CD4-positive, alpha-beta memory T cell (primary cell): ENCODE measurements around the gene DIS3L2. TPM values are rescaled to one million over a fixed set of nuclear protein-coding genes. Genes with fewer than 3 reads are reported as not detected.

Experiments
- CTCF ChIA-PET: fragments of 350-600 bp; sonication (Branson Sonifier 250); formaldehyde crosslinking; loops from one replicate; lab custom pipeline; 2021; ENCODE audit warnings: inconsistent platforms; ENCODE audit not compliant: partially characterized antibody; lab: Charles Lee
- POLR2A ChIA-PET: fragments of 350-600 bp; sonication (Branson Sonifier 250); formaldehyde crosslinking; loops from one replicate; lab custom pipeline; 2021; ENCODE audit not compliant: partially characterized antibody; lab: Charles Lee
- DNase-seq, 5 donors: peaks; one replicate each; pipeline versions ENCODE4 v3.0.0 to v3.0.0-alpha.2; 2020 to 2022; ENCODE audit warnings: mixed read lengths in 1 of 5
- H3K27ac ChIP-seq: one replicate; pipeline ENCODE4 v1.7.0; 2013; ENCODE audit warnings: low read depth, low read length
- H3K27me3 ChIP-seq: 2 replicates; pipeline ENCODE4 v1.7.0; 2013; ENCODE audit warnings: mild to moderate bottlenecking, low read length, moderate library complexity; ENCODE audit not compliant: insufficient read depth
- H3K36me3 ChIP-seq: 2 replicates; pipeline ENCODE4 v1.7.0; 2013; ENCODE audit warnings: mild to moderate bottlenecking, low read length, moderate library complexity; ENCODE audit not compliant: insufficient read depth
- H3K4me1 ChIP-seq: 2 replicates; pipeline ENCODE4 v1.7.0; 2013; ENCODE audit warnings: mild to moderate bottlenecking, low read length, moderate library complexity; ENCODE audit not compliant: insufficient read depth
- H3K4me3 ChIP-seq, 2 donors: one replicate each; pipeline ENCODE4 v1.7.0; 2013; ENCODE audit warnings: low read length in 2 of 2, mild to moderate bottlenecking in 1 of 2
- H3K9me3 ChIP-seq, 2 donors: one replicate each; pipeline ENCODE4 v1.7.0; 2013; ENCODE audit warnings: low read length in 2 of 2, control low read depth in 1 of 2; ENCODE audit not compliant: control insufficient read depth in 1 of 2
- H3K27ac Mint-ChIP-seq, 7 donors: one replicate each; pipeline ENCODE4 v1.8.0; 2020 to 2021; ENCODE audit warnings: mixed read lengths in 7 of 7, mild to moderate bottlenecking in 6 of 7, inconsistent platforms in 3 of 7, moderate library complexity in 3 of 7
- H3K27me3 Mint-ChIP-seq, 2 donors: one replicate each; pipeline ENCODE4 v1.8.0; 2020 to 2021; ENCODE audit warnings: mixed read lengths in 2 of 2
- H3K36me3 Mint-ChIP-seq, 2 donors: one replicate each; pipeline ENCODE4 v1.8.0; 2020 to 2021; ENCODE audit warnings: mixed read lengths in 2 of 2, inconsistent platforms in 1 of 2, mild to moderate bottlenecking in 1 of 2
- H3K4me1 Mint-ChIP-seq, 4 donors: one replicate each; pipeline ENCODE4 v1.8.0; 2020 to 2021; ENCODE audit warnings: mixed read lengths in 4 of 4, mild to moderate bottlenecking in 1 of 4
- H3K4me3 Mint-ChIP-seq, 8 donors: one replicate each; pipeline ENCODE4 v1.8.0; 2020 to 2021; ENCODE audit warnings: mixed read lengths in 8 of 8, mild to moderate bottlenecking in 7 of 8, moderate library complexity in 6 of 8, inconsistent platforms in 3 of 8
- H3K9me3 Mint-ChIP-seq, 8 donors: one replicate each; pipeline ENCODE4 v1.8.0; 2020 to 2021; ENCODE audit warnings: mixed read lengths in 8 of 8, mild to moderate bottlenecking in 5 of 8, inconsistent platforms in 3 of 8, moderate library complexity in 1 of 8
- intact Hi-C: fragments of 100-400 bp; cut with micrococcal nuclease; formaldehyde crosslinking; loops from one replicate; pipeline ENCODE4 v1.15.1; 2023
- polyA plus RNA-seq, 2 donors: library from polyadenylated mRNA; unstranded; fragments of 300-500 nt; fragmentation: Illumina TruSeq; gene quantifications; one replicate each; pipeline ENCODE4 v1.2.3, GENCODE V29; 2021
- total RNA-seq, 2 experiments: library from RNA; stranded (reverse); gene quantifications; one replicate each; pipeline ENCODE4 v1.2.3, GENCODE V29; 2021

The DIS3L2 gene
- total and polyA plus RNA-seq, 4 experiments from 2014 or later, result 16.0 to 59.7 (median 39.3) TPM

- ChIA-PET POLR2A (interaction anchor here (1.7 kb wide), 1 partner anchor 29 kb away, joined by 4 read pairs; no protein-coding TSS in a partner anchor), CTCF (no interaction called here)
- H3K27ac ChIP-seq, result no peak overlapping the region
- no peak overlapping the region for H3K4me3 ChIP-seq
- H3K27me3 Mint-ChIP-seq, result no peaks in the 10 kb centered on the region
- H3K36me3 Mint-ChIP-seq, result peaks cover 7 to 29% of the 10 kb centered on the region in 2 donors
- no peaks in the 10 kb centered on the region for H3K4me1 ChIP-seq
- H3K4me3 Mint-ChIP-seq, result no peak overlapping the region
- no peak for DNase-seq
- H3K36me3 ChIP-seq, result no peaks in the 10 kb centered on the region
- H3K4me1 Mint-ChIP-seq, result peaks cover 0 to 6% (median 1%) of the 10 kb centered on the region in 4 donors
- H3K27ac Mint-ChIP-seq, result no peak overlapping the region
- no peaks in the 10 kb centered on the region for H3K27me3 ChIP-seq
- intact Hi-C loops, result no loop called here
- H3K9me3 ChIP-seq, result no peaks in the 10 kb centered on the region
- no peaks in the 10 kb centered on the region for H3K9me3 Mint-ChIP-seq
Observed at GRCh38 chr2:232287316-232287715, 325.8 kb downstream of the DIS3L2 start.

- H3K36me3 Mint-ChIP-seq, result peaks cover 8 to 29% of the 10 kb centered on the region in 2 donors
- Histone ChIP-seq H3K36me3 (no peaks in the 10 kb centered on the region), H3K27ac (no peak overlapping the region), H3K27me3 (no peaks in the 10 kb centered on the region), H3K9me3 (no peaks in the 10 kb centered on the region), H3K4me1 (peaks cover 4% of the 10 kb centered on the region), H3K4me3 (no peak overlapping the region)
- ChIA-PET POLR2A (interaction anchor here (1.7 kb wide), 1 partner anchor 28 kb away, joined by 4 read pairs; no protein-coding TSS in a partner anchor), CTCF (interaction anchor here (0.9 to 1.3 kb wide), 3 partner anchors 13 to 39 kb away, joined by 3 to 5 read pairs (median 3); no protein-coding TSS in a partner anchor)
- H3K27ac Mint-ChIP-seq, result peak overlapping the region in 1 of 7 donors; percentile 11
- no peaks in the 10 kb centered on the region for H3K9me3 Mint-ChIP-seq
- intact Hi-C loops, result no loop called here
- peaks cover 0 to 14% (median 3%) of the 10 kb centered on the region in 4 donors for H3K4me1 Mint-ChIP-seq
- DNase-seq, result no peak
- peak overlapping the region in 1 of 8 donors; percentile 7 for H3K4me3 Mint-ChIP-seq
- no peaks in the 10 kb centered on the region for H3K27me3 Mint-ChIP-seq
Observed at GRCh38 chr2:232288489-232289030, 327.0 kb downstream of the DIS3L2 start.

GRCh38 chr2:232290668-232291067, 329.2 kb downstream of the DIS3L2 start:
- CTCF ChIA-PET, result interaction anchor here (0.8 to 4.8 kb wide), 6 partner anchors 7 to 35 kb away, joined by 3 to 58 read pairs (median 25); no protein-coding TSS in a partner anchor
- Histone ChIP-seq H3K36me3 (no peaks in the 10 kb centered on the region), H3K27ac (no peak overlapping the region), H3K9me3 (no peaks in the 10 kb centered on the region), H3K27me3 (no peaks in the 10 kb centered on the region), H3K4me3 (no peak overlapping the region), H3K4me1 (peaks cover 4% of the 10 kb centered on the region)
- no peak for DNase-seq
- Mint-ChIP-seq H3K4me1 (peaks cover 0 to 14% (median 4%) of the 10 kb centered on the region in 4 donors), H3K27me3 (no peaks in the 10 kb centered on the region), H3K27ac (peak overlapping the region in 2 of 7 donors; percentile 43 to 66), H3K9me3 (no peaks in the 10 kb centered on the region), H3K4me3 (no peak overlapping the region), H3K36me3 (peaks cover 11 to 24% of the 10 kb centered on the region in 2 donors)
- POLR2A ChIA-PET, result interaction anchor here (1.5 kb wide), 1 partner anchor 25 kb away, joined by 5 read pairs; no protein-coding TSS in a partner anchor
- intact Hi-C loops, result no loop called here

- intact Hi-C loops, result no loop called here
- Mint-ChIP-seq H3K27ac (no peak overlapping the region), H3K4me1 (peaks cover 0 to 14% (median 4%) of the 10 kb centered on the region in 4 donors), H3K27me3 (no peaks in the 10 kb centered on the region), H3K4me3 (no peak overlapping the region), H3K9me3 (no peaks in the 10 kb centered on the region), H3K36me3 (peaks cover 11 to 24% of the 10 kb centered on the region in 2 donors)
- CTCF ChIA-PET, result interaction anchor here (0.8 to 4.8 kb wide), 8 partner anchors 8 to 108 kb away, joined by 3 to 58 read pairs (median 20); no protein-coding TSS in a partner anchor
- Histone ChIP-seq H3K27ac (no peak overlapping the region), H3K4me1 (peaks cover 4% of the 10 kb centered on the region), H3K4me3 (no peak overlapping the region), H3K36me3 (no peaks in the 10 kb centered on the region), H3K9me3 (no peaks in the 10 kb centered on the region), H3K27me3 (no peaks in the 10 kb centered on the region)
- DNase-seq, result no peak
- POLR2A ChIA-PET, result interaction anchor here (0.6 to 1.5 kb wide), 2 partner anchors 10 to 24 kb away, joined by 3 to 5 read pairs; no protein-coding TSS in a partner anchor
Observed at GRCh38 chr2:232291343-232291742, 329.8 kb downstream of the DIS3L2 start.

GRCh38 chr2:232292395-232293154, 331.1 kb downstream of the DIS3L2 start:
- H3K4me3 Mint-ChIP-seq, result no peak overlapping the region
- H3K36me3 Mint-ChIP-seq, result peaks cover 11 to 24% of the 10 kb centered on the region in 2 donors
- no peaks in the 10 kb centered on the region for H3K36me3 ChIP-seq
- H3K4me1 Mint-ChIP-seq, result peaks cover 0 to 14% (median 4%) of the 10 kb centered on the region in 4 donors
- DNase-seq, result peak in 4 of 5 donors; percentile 26 to 31 (median 28)
- peaks cover 4% of the 10 kb centered on the region for H3K4me1 ChIP-seq
- H3K4me3 ChIP-seq, result no peak overlapping the region
- no peaks in the 10 kb centered on the region for H3K9me3 Mint-ChIP-seq
- H3K27me3 Mint-ChIP-seq, result no peaks in the 10 kb centered on the region
- H3K27ac Mint-ChIP-seq, result peak overlapping the region in 4 of 7 donors; percentile 11 to 81 (median 51)
- ChIA-PET CTCF (interaction anchor here (0.6 to 4.8 kb wide), 16 partner anchors 9 to 375 kb away, joined by 3 to 58 read pairs (median 4); no protein-coding TSS in a partner anchor), POLR2A (interaction anchor here (0.6 to 1.9 kb wide), 3 partner anchors 22 to 533 kb away, joined by 3 to 7 read pairs (median 5); no protein-coding TSS in a partner anchor)
- no peaks in the 10 kb centered on the region for H3K27me3 ChIP-seq
- H3K9me3 ChIP-seq, result no peaks in the 10 kb centered on the region
- intact Hi-C loops, result loop anchor here (1.0 kb wide), 2 partner anchors 35 to 386 kb away; no protein-coding TSS in a partner anchor
- no peak overlapping the region for H3K27ac ChIP-seq

GRCh38 chr2:232293191-232293590, 331.7 kb downstream of the DIS3L2 start:
- Mint-ChIP-seq H3K36me3 (peaks cover 7 to 24% of the 10 kb centered on the region in 2 donors), H3K27ac (no peak overlapping the region), H3K9me3 (no peaks in the 10 kb centered on the region), H3K4me1 (peaks cover 0 to 14% (median 4%) of the 10 kb centered on the region in 4 donors), H3K27me3 (no peaks in the 10 kb centered on the region), H3K4me3 (no peak overlapping the region)
- CTCF ChIA-PET, result interaction anchor here (0.6 to 4.8 kb wide), 15 partner anchors 8 to 371 kb away, joined by 3 to 58 read pairs (median 4); no protein-coding TSS in a partner anchor
- Histone ChIP-seq H3K4me3 (no peak overlapping the region), H3K27me3 (no peaks in the 10 kb centered on the region), H3K4me1 (peaks cover 4% of the 10 kb centered on the region), H3K36me3 (no peaks in the 10 kb centered on the region), H3K9me3 (no peaks in the 10 kb centered on the region), H3K27ac (no peak overlapping the region)
- no peak for DNase-seq
- POLR2A ChIA-PET, result interaction anchor here (0.6 to 1.9 kb wide), 2 partner anchors 22 to 534 kb away, joined by 3 to 7 read pairs; no protein-coding TSS in a partner anchor
- intact Hi-C loops, result no loop called here
